Measurements from ENCODE around the gene TXNRD1.

Gene TXNRD1

GRCh38 chr12:104272938-104273337, 57.4 kb downstream of the TXNRD1 start:
- TF ChIP-seq CTCF (IDR thresholded peaks at IDR 0.05): no peak
- no peak for TF ChIP-seq ZFX (IDR thresholded peaks at IDR 0.05; ENCODE audit: borderline replicate concordance)
- no peak overlapping the region for H3K27ac ChIP-seq

- H3K27ac ChIP-seq: no peak overlapping the region
- TF ChIP-seq CTCF (IDR thresholded peaks at IDR 0.05): no peak
- no peak for TF ChIP-seq ZFX (IDR thresholded peaks at IDR 0.05; ENCODE audit: borderline replicate concordance)
These were observed 57.9 kb downstream of the TXNRD1 start for GRCh38 chr12:104273503-104273902.

GRCh38 chr12:104274811-104275210, 59.2 kb downstream of the TXNRD1 start:
- TF ChIP-seq CTCF (IDR thresholded peaks at IDR 0.05) (no peak), ZFX (IDR thresholded peaks at IDR 0.05; ENCODE audit: borderline replicate concordance) (no peak)
- H3K27ac ChIP-seq: no peak overlapping the region

GRCh38 chr12:104275689-104276088, 60.1 kb downstream of the TXNRD1 start:
- peak overlapping the region; percentile 62 for H3K27ac ChIP-seq
- TF ChIP-seq CTCF (IDR thresholded peaks at IDR 0.05) (no peak), ZFX (IDR thresholded peaks at IDR 0.05; ENCODE audit: borderline replicate concordance) (no peak)

GRCh38 chr12:104276273-104277131, 60.9 kb downstream of the TXNRD1 start:
- peak overlapping the region; percentile 62 for H3K27ac ChIP-seq
- TF ChIP-seq ZFX (IDR thresholded peaks at IDR 0.05; ENCODE audit: borderline replicate concordance) (no peak), CTCF (IDR thresholded peaks at IDR 0.05) (no peak)

- H3K27ac ChIP-seq: no peak overlapping the region
- no peak for TF ChIP-seq CTCF (IDR thresholded peaks at IDR 0.05)
- no peak for TF ChIP-seq ZFX (IDR thresholded peaks at IDR 0.05; ENCODE audit: borderline replicate concordance)
These were observed 63.6 kb downstream of the TXNRD1 start for GRCh38 chr12:104279164-104279563.

- no peak for TF ChIP-seq CTCF (IDR thresholded peaks at IDR 0.05)
- TF ChIP-seq ZFX (IDR thresholded peaks at IDR 0.05; ENCODE audit: borderline replicate concordance): no peak
- H3K27ac ChIP-seq: no peak overlapping the region
These were observed 64.5 kb downstream of the TXNRD1 start for GRCh38 chr12:104280111-104280510.
